Activated T-cell treated with anti-CD3 and anti-CD28 coated beads, Interleukin-2, amount 50 U/mL, for 72 hours (primary cell): ENCODE results near the gene DHX16. TPM values are rescaled to one million over a fixed set of nuclear protein-coding genes. Genes with fewer than 3 reads are reported as not detected.
"Not testable (repeated sequence)": the region's sequence is repeated elsewhere in the genome, so short reads cannot be mapped to it uniquely, and the experiment has no call there.

Experiments
- ATAC-seq, 2 donors: fragments of 150-1000 bp; cut with Tn5 transposase; replicated peaks in 1 of 2; 2 replicates each; pipeline ENCODE4 v1.10.0; 2021; ENCODE audit warnings: moderate library complexity in 2 of 2, mild to moderate bottlenecking in 1 of 2
- DNase-seq, 2 donors: peaks; one replicate each; pipeline ENCODE4 v3.0.0; 2021 to 2022; ENCODE audit warnings: mixed read lengths in 1 of 2
- H3K27ac Mint-ChIP-seq: one replicate; pipeline ENCODE4 v1.8.0; 2022; ENCODE audit warnings: mild to moderate bottlenecking, moderate library complexity, mixed read lengths
- H3K27me3 Mint-ChIP-seq: one replicate; pipeline ENCODE4 v1.8.0; 2022; ENCODE audit warnings: low read depth, mixed read lengths
- H3K36me3 Mint-ChIP-seq, 2 donors: one replicate each; pipeline ENCODE4 v1.8.0; 2022; ENCODE audit warnings: mixed read lengths in 2 of 2, mild to moderate bottlenecking in 1 of 2; ENCODE audit not compliant: insufficient read depth in 2 of 2
- H3K4me1 Mint-ChIP-seq: one replicate; pipeline ENCODE4 v1.8.0; 2022; ENCODE audit warnings: low read depth, mixed read lengths
- H3K4me3 Mint-ChIP-seq, 2 donors: one replicate each; pipeline ENCODE4 v1.8.0; 2022; ENCODE audit warnings: mild to moderate bottlenecking in 2 of 2, mixed read lengths in 2 of 2, moderate library complexity in 2 of 2
- H3K9me3 Mint-ChIP-seq, 2 donors: one replicate each; pipeline ENCODE4 v1.8.0; 2022; ENCODE audit warnings: mixed read lengths in 2 of 2
- total RNA-seq, 2 donors: library from RNA; stranded (reverse); gene quantifications; one replicate each; pipeline ENCODE4 v1.2.3, GENCODE V29; 2022

The DHX16 gene
- total RNA-seq, 2 donors from 2014 or later = 39.2 to 43.0 TPM

- ATAC-seq = no peak
- Mint-ChIP-seq H3K9me3 (no peaks in the 10 kb centered on the region), H3K4me1 (peaks cover 33% of the 10 kb centered on the region), H3K4me3 (peak overlapping the region; percentile 96 to 98), H3K27ac (peak overlapping the region; percentile 89), H3K36me3 (peaks cover 34 to 53% of the 10 kb centered on the region in 2 donors), H3K27me3 (no peaks in the 10 kb centered on the region)
- DNase-seq = no peak
Measured at GRCh38 chr6:30679765-30680535, 7.1 kb upstream of the DHX16 start.

- no peaks in the 10 kb centered on the region for H3K9me3 Mint-ChIP-seq
- peak overlapping the region; percentile 89 for H3K27ac Mint-ChIP-seq
- H3K4me3 Mint-ChIP-seq = peak overlapping the region; percentile 96 to 98
- peak; percentile 90 to 96 for DNase-seq
- peaks cover 33% of the 10 kb centered on the region for H3K4me1 Mint-ChIP-seq
- ATAC-seq = peak; percentile 49 to 50
- no peaks in the 10 kb centered on the region for H3K27me3 Mint-ChIP-seq
- H3K36me3 Mint-ChIP-seq = peaks cover 31 to 48% of the 10 kb centered on the region in 2 donors
Measured at GRCh38 chr6:30678964-30679726, 6.3 kb upstream of the DHX16 start.

DNA sequence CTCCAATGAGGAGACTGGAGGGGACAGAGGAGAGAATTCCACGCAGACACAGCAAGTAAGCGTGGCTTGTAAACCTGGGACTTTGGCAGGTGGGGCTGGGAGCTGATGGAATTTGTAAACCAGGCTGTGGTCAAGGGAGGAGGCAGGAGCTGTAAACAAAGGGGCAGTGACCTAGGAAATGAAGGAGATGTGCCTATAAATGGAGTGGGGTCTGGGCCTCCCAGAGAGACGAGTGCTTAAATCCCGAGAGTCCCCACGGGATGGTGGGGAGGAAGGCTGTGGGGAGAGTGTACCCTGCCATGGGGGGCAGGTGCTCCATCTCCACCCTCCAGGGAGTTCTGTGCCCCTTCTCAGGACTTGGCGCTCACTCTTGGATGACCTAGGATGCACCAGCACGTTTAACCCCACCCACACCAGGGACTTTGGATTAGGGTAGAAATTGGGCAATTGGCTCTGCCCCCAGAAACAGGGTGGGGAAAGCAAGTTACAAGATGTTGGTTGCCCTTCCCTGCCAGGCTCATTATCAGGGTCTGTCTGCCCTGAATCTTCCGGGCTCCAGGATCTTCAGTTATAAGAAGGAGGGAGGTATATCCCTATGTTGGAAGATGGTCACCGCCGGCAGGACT is 4.0 kb upstream of the DHX16 start:
- Mint-ChIP-seq H3K9me3 (no peaks in the 10 kb centered on the region), H3K27me3 (no peaks in the 10 kb centered on the region), H3K36me3 (peaks cover 17 to 36% of the 10 kb centered on the region in 2 donors), H3K4me1 (peaks cover 45% of the 10 kb centered on the region), H3K27ac (peak overlapping the region; percentile 17), H3K4me3 (no peak overlapping the region)
- ATAC-seq (no peak), DNase-seq (no peak)

GRCh38 chr6:30670760-30671527 is 1.9 kb downstream of the DHX16 start:
- H3K9me3 Mint-ChIP-seq = no peaks in the 10 kb centered on the region
- H3K4me1 Mint-ChIP-seq = peaks cover 35% of the 10 kb centered on the region
- ATAC-seq (no peak), DNase-seq (no peak)
- H3K27ac Mint-ChIP-seq = no peak overlapping the region
- H3K4me3 Mint-ChIP-seq = peak overlapping the region; percentile 37 to 90
- peaks cover 3 to 12% of the 10 kb centered on the region in 2 donors for H3K36me3 Mint-ChIP-seq
- H3K27me3 Mint-ChIP-seq = no peaks in the 10 kb centered on the region

DNA sequence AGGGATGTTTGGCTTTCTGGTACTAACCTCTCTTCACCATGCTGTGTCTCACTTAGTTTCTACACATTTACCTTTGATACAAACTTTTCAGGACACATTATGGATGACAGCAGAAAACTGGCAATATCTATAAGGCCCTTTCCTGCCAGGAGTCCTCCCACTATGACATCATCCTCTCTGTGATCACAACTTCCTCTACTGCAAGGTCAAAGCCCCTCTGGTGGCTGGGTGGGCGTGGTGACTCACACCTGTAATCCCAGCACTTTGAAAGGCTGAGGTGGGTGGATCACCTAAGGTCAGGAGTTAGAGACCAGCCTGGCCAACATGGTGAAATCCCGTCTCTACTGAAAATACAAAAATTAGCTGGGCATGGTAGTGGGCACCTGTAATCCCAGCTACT is 6.5 kb downstream of the DHX16 start:
- Mint-ChIP-seq H3K27ac (peak overlapping the region; percentile 71), H3K4me1 (peaks cover 22% of the 10 kb centered on the region), H3K36me3 (peaks cover 9 to 33% of the 10 kb centered on the region in 2 donors), H3K4me3 (peak overlapping the region in 1 of 2 donors; percentile 30)
- not testable (repeated sequence) for H3K9me3 Mint-ChIP-seq, H3K27me3 Mint-ChIP-seq
- DNase-seq (peak; percentile 50 to 65), ATAC-seq (peak; percentile 86 to 90)

GRCh38 chr6:30664994-30665767 is 7.6 kb downstream of the DHX16 start:
- H3K4me1 Mint-ChIP-seq = peaks cover 16% of the 10 kb centered on the region
- ATAC-seq (no peak), DNase-seq (no peak)
- no peaks in the 10 kb centered on the region for H3K27me3 Mint-ChIP-seq
- peaks cover 5 to 28% of the 10 kb centered on the region in 2 donors for H3K36me3 Mint-ChIP-seq
- H3K27ac Mint-ChIP-seq = no peak overlapping the region
- H3K9me3 Mint-ChIP-seq = no peaks in the 10 kb centered on the region
- H3K4me3 Mint-ChIP-seq = no peak overlapping the region

DNA sequence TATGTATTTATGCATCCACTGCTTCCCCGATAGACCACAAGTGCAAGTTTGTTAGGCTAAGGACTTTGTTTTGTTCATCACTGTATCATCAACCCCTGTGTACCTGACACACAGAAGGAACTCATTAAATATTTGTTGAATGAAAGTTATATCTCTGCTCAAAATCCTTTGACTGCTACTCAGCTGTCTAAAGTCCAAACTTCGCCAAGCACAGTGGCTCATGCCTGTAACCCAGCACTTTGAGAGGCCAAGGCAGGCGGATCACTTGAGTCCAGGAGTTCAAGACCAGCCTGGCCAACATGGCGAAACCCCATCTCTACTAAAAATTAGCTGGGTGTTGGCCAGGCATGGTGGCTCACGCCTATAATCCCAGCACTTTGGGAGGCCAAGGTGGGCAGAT is 14.9 kb downstream of the DHX16 start:
- not testable (repeated sequence) for H3K27me3 Mint-ChIP-seq, H3K4me1 Mint-ChIP-seq, DNase-seq, H3K27ac Mint-ChIP-seq, H3K4me3 Mint-ChIP-seq, H3K9me3 Mint-ChIP-seq, ATAC-seq
- H3K36me3 Mint-ChIP-seq = peaks cover 10 to 43% of the 10 kb centered on the region in 2 donors

DNA sequence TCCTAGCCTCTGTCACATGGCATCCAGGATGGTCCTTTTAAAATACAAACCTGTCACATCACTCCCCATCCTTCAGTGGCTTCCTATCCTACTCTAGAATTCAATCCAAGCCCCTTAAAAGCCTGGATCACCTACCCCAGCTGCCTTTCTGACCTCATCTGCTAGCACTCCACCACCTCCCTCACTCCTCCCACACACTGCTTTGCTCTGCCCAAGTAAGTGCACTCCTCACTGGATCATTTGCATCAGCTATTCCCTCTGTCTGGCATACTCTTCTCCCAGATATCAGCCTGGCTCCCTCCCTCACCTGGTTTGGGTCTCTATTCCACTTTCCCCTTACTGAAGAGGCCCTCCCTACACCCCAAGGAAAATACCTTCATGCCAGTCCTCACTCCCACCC is 15.4 kb downstream of the DHX16 start:
- H3K4me1 Mint-ChIP-seq = no peaks in the 10 kb centered on the region
- peak overlapping the region; percentile 2 for H3K27ac Mint-ChIP-seq
- H3K36me3 Mint-ChIP-seq = peaks cover 10 to 38% of the 10 kb centered on the region in 2 donors

GRCh38 chr6:30656513-30656912 is 16.3 kb downstream of the DHX16 start:
- Mint-ChIP-seq H3K36me3 (peaks cover 8 to 35% of the 10 kb centered on the region in 2 donors), H3K9me3 (no peaks in the 10 kb centered on the region), H3K27me3 (no peaks in the 10 kb centered on the region), H3K4me1 (no peaks in the 10 kb centered on the region), H3K4me3 (no peak overlapping the region), H3K27ac (no peak overlapping the region)
- no peak for ATAC-seq
- no peak for DNase-seq

More for the DNA sequence above, 15.4 kb downstream of the DHX16 start:
- Mint-ChIP-seq H3K4me3 (no peak overlapping the region), H3K27me3 (no peaks in the 10 kb centered on the region), H3K9me3 (no peaks in the 10 kb centered on the region)
- ATAC-seq (no peak), DNase-seq (no peak)

- H3K36me3 Mint-ChIP-seq = peaks cover 8 to 37% of the 10 kb centered on the region in 2 donors
Measured at GRCh38 chr6:30655743-30656094, 17.1 kb downstream of the DHX16 start.

DNA sequence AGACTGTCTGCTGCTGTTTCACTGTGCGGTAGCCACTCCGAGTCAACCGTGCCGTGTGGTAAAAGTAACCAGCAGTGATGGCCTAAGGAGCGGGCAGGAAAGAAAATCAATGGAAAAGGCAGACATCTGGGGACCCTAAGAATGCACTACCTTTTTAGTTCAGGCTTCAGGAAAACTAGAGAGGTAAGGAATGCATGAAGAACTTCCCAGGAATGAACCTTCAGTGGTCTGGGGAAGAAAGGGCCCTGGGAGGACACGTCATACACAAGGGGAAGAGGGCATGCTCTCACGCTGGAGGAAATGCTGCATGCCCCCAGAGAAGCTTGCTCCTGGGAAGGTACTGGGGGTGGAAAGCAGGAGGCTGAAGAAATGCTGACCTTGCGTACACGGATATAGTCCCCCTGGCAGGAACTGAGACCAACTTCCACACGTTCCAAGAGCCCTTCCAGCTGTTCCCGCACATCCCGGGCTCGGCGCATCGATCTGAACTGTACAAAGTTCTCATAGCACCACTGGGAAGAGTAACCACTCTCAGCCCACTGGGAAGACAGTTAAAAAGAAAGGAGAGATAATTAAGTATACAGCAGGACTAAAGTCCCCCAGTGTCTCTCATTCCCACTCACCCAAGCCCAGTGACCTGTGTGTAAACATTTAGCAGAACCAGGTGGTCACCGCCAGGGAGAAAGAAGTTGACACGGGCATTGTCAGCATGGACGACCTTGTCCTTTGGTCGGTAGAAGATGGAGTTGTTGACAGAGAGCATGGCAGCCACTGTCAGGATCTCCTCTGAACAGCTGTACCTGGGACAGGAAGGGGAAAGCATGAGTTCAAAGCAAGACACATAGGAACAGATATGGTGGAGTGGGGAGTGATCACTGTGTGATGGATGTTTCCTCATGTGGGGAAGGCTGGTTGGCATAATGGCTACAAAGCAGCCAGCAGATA is 17.7 kb downstream of the DHX16 start:
- peak overlapping the region; percentile 3 for H3K27ac Mint-ChIP-seq
- H3K4me1 Mint-ChIP-seq = peaks cover 1% of the 10 kb centered on the region
- no peaks in the 10 kb centered on the region for H3K9me3 Mint-ChIP-seq
- H3K36me3 Mint-ChIP-seq = peaks cover 8 to 36% of the 10 kb centered on the region in 2 donors
- H3K27me3 Mint-ChIP-seq = no peaks in the 10 kb centered on the region
- no peak overlapping the region for H3K4me3 Mint-ChIP-seq
- ATAC-seq = no peak
- no peak for DNase-seq

More at GRCh38 chr6:30655743-30656094, 17.1 kb downstream of the DHX16 start:
- no peak overlapping the region for H3K27ac Mint-ChIP-seq
- no peaks in the 10 kb centered on the region for H3K9me3 Mint-ChIP-seq
- no peak overlapping the region for H3K4me3 Mint-ChIP-seq
- no peaks in the 10 kb centered on the region for H3K27me3 Mint-ChIP-seq
- DNase-seq = no peak
- H3K4me1 Mint-ChIP-seq = no peaks in the 10 kb centered on the region
- no peak for ATAC-seq
